Measurements from ENCODE around the gene IGSF9.

The IGSF9 gene

GRCh38 chr1:159897962-159898361 lies 47.5 kb downstream of the IGSF9 start:
- DNase-seq (ENCODE audit: low read depth), result no peak

GRCh38 chr1:159896546-159896930 lies 48.9 kb downstream of the IGSF9 start:
- DNase-seq (ENCODE audit: low read depth), result no peak

GRCh38 chr1:159895836-159896545 lies 49.4 kb downstream of the IGSF9 start:
- DNase-seq (ENCODE audit: low read depth), result no peak

GRCh38 chr1:159895286-159895685 lies 50.1 kb downstream of the IGSF9 start:
- DNase-seq (ENCODE audit: low read depth), result no peak

- no peak for DNase-seq (ENCODE audit: low read depth)
These were observed 52.5 kb downstream of the IGSF9 start for GRCh38 chr1:159892944-159893343.

- peak; percentile 68 for DNase-seq (ENCODE audit: low read depth)
These were observed 53.9 kb downstream of the IGSF9 start for GRCh38 chr1:159891275-159892157.

GRCh38 chr1:159890390-159890789 lies 55.0 kb downstream of the IGSF9 start:
- no peak for DNase-seq (ENCODE audit: low read depth)

GRCh38 chr1:159889821-159890252 lies 55.6 kb downstream of the IGSF9 start:
- no peak for DNase-seq (ENCODE audit: low read depth)

- DNase-seq (ENCODE audit: low read depth), result no peak
These were observed 56.2 kb downstream of the IGSF9 start for GRCh38 chr1:159889202-159889601.

GRCh38 chr1:159884296-159884695 lies 61.1 kb downstream of the IGSF9 start:
- no peak for DNase-seq (ENCODE audit: low read depth)

- DNase-seq (ENCODE audit: low read depth), result no peak
These were observed 62.3 kb downstream of the IGSF9 start for GRCh38 chr1:159883134-159883533.

GRCh38 chr1:159882527-159882862 lies 62.9 kb downstream of the IGSF9 start:
- DNase-seq (ENCODE audit: low read depth), result no peak

- peak; percentile 23 for DNase-seq (ENCODE audit: low read depth)
These were observed 63.5 kb downstream of the IGSF9 start for GRCh38 chr1:159881622-159882526.

- no peak for DNase-seq (ENCODE audit: low read depth)
These were observed 65.0 kb downstream of the IGSF9 start for GRCh38 chr1:159880430-159880829.

GRCh38 chr1:159879977-159880376 lies 65.4 kb downstream of the IGSF9 start:
- no peak for DNase-seq (ENCODE audit: low read depth)

- no peak for DNase-seq (ENCODE audit: low read depth)
These were observed 66.3 kb downstream of the IGSF9 start for GRCh38 chr1:159879136-159879535.

- DNase-seq (ENCODE audit: low read depth), result no peak
These were observed 67.5 kb downstream of the IGSF9 start for GRCh38 chr1:159877695-159878444.

Measured in activated T-cell treated with anti-CD3 and anti-CD28 coated beads for 1 hour (primary cell).